Neural crest cell (in vitro differentiated cells): ENCODE results near the gene TPRN. TPM values are rescaled to one million over a fixed set of nuclear protein-coding genes. Genes with fewer than 3 reads are reported as not detected.

Experiments used
- DNase-seq: peaks from one replicate; pipeline ENCODE4 v3.0.0; 2021; ENCODE audit warnings: low read depth, mixed read lengths, low spot score
- H3K27ac Mint-ChIP-seq: one replicate; pipeline ENCODE4 v1.8.0; 2021; ENCODE audit warnings: mild to moderate bottlenecking, mixed read lengths; ENCODE audit not compliant: unreplicated experiment
- H3K27me3 Mint-ChIP-seq: 2 replicates; pipeline ENCODE4 v1.8.0; 2021; ENCODE audit warnings: low read depth, mild to moderate bottlenecking, mixed read lengths
- H3K36me3 Mint-ChIP-seq: 2 replicates; pipeline ENCODE4 v1.8.0; 2021; ENCODE audit warnings: low read depth, mild to moderate bottlenecking, mixed read lengths
- H3K4me1 Mint-ChIP-seq: 2 replicates; pipeline ENCODE4 v1.8.0; 2021; ENCODE audit warnings: mixed read lengths
- H3K4me3 Mint-ChIP-seq: one replicate; pipeline ENCODE4 v1.8.0; 2021; ENCODE audit warnings: mild to moderate bottlenecking, mixed read lengths
- H3K9me3 Mint-ChIP-seq: 2 replicates; pipeline ENCODE4 v1.8.0; 2021; ENCODE audit warnings: mixed read lengths
- CTCF ChIP-seq: fragments of 200-600 bp; sonication (generic); conservative IDR thresholded peaks from 2 replicates; pipeline ENCODE4 v1.5.0; 2021; ENCODE audit warnings: antibody characterized with exemption, mild to moderate bottlenecking
- total RNA-seq: library from RNA; stranded (reverse); gene quantifications from 2 replicates; pipeline ENCODE4 v1.2.1, GENCODE V29; 2021

The TPRN gene
- total RNA-seq, 1 donor from 2014 or later, result 25.1 TPM

DNA sequence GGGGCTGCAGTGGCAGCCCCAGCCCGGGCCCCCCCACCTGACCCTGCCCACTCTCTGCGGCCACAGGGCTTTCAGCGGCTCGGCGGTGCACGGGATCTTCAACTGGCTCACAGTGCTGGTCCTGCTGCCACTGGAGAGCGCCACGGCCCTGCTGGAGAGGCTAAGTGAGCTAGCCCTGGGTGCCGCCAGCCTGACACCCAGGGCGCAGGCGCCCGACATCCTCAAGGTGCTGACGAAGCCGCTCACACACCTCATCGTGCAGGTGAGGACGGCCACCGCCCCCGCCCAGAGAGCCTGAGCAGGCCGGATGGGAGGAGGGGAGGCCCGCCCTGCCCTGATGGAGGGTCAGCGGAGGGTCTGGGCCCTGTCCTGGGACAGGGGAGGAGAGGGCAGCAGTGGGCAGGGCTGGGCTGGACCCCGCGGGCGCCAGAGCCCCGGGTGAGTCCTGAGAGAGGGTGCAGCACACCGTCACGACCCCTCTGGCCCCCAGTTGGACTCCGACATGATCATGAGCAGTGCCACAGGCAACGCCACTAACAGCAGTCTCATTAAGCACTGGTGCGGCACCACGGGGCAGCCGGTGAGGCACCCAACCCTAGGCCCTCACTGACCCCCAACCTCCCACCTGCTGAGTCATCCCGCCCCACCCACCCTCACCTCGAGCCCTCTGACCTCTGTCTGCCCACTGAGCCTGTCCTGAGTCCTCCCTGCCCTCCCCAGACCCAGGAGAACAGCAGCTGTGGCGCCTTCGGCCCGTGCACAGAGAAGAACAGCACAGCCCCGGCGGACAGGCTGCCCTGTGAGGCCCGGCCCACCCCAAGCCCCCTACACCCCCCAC lies 32.8 kb upstream of the TPRN start:
- no peak for TF ChIP-seq CTCF
- no peak for DNase-seq
- no peaks in the 10 kb centered on the region for H3K9me3 Mint-ChIP-seq
- H3K27ac Mint-ChIP-seq, result no peak overlapping the region
- no peak overlapping the region for H3K4me3 Mint-ChIP-seq
- no peaks in the 10 kb centered on the region for H3K4me1 Mint-ChIP-seq
- H3K27me3 Mint-ChIP-seq, result no peaks in the 10 kb centered on the region
- H3K36me3 Mint-ChIP-seq, result no peaks in the 10 kb centered on the region

DNA sequence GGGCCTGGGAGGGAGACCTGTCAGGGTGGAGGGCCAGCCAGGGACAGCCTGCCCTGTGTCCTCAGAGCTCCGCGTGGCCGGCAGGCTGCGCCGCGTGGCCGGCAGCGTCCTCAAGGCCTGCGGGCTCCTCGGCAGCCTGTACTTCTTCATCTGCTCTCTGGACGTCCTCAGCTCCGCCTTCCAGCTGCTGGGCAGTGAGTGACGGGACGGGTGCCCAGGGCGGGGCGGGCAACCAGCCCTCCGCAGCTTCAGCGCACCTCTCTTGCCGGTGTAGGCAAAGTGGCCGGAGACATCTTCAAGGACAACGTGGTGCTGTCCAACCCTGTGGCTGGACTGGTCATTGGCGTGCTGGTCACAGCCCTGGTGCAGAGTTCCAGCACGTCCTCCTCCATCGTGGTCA lies 32.0 kb upstream of the TPRN start:
- DNase-seq, result no peak
- H3K9me3 Mint-ChIP-seq, result no peaks in the 10 kb centered on the region
- peaks cover 2% of the 10 kb centered on the region for H3K27me3 Mint-ChIP-seq
- TF ChIP-seq CTCF, result no peak
- H3K4me1 Mint-ChIP-seq, result peaks cover 2% of the 10 kb centered on the region
- no peak overlapping the region for H3K27ac Mint-ChIP-seq
- H3K4me3 Mint-ChIP-seq, result no peak overlapping the region
- H3K36me3 Mint-ChIP-seq, result no peaks in the 10 kb centered on the region

DNA sequence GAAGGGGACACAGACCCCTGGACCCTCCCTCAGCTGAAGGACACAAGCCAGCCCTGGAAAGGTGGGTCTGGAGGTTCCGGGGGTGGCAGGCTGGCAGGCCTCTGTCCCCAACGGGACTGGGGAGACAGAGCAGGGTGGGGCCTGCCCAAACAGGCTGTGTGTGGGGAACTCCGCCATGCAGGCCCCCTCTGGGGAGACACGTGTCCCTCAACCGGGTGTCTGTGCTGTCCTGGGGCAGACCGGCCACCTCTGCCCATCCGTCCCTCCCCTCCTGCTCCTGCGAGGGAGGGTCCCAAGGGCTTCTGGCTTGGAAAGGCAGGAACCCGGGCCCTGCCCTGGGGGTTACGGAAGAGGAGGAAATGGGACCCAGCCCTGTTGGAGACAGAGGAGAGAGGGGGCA lies 31.6 kb upstream of the TPRN start:
- peaks cover 3% of the 10 kb centered on the region for H3K27me3 Mint-ChIP-seq
- no peaks in the 10 kb centered on the region for H3K9me3 Mint-ChIP-seq
- DNase-seq, result no peak
- TF ChIP-seq CTCF, result no peak
- no peak overlapping the region for H3K27ac Mint-ChIP-seq
- peaks cover 4% of the 10 kb centered on the region for H3K4me1 Mint-ChIP-seq
- no peaks in the 10 kb centered on the region for H3K36me3 Mint-ChIP-seq
- H3K4me3 Mint-ChIP-seq, result no peak overlapping the region

- H3K27me3 Mint-ChIP-seq, result peaks cover 3% of the 10 kb centered on the region
- no peak for DNase-seq
- TF ChIP-seq CTCF, result no peak
- no peak overlapping the region for H3K4me3 Mint-ChIP-seq
- no peak overlapping the region for H3K27ac Mint-ChIP-seq
- H3K4me1 Mint-ChIP-seq, result peaks cover 4% of the 10 kb centered on the region
- no peaks in the 10 kb centered on the region for H3K9me3 Mint-ChIP-seq
- H3K36me3 Mint-ChIP-seq, result no peaks in the 10 kb centered on the region
Observed at GRCh38 chr9:137231372-137232039, 31.0 kb upstream of the TPRN start.

DNA sequence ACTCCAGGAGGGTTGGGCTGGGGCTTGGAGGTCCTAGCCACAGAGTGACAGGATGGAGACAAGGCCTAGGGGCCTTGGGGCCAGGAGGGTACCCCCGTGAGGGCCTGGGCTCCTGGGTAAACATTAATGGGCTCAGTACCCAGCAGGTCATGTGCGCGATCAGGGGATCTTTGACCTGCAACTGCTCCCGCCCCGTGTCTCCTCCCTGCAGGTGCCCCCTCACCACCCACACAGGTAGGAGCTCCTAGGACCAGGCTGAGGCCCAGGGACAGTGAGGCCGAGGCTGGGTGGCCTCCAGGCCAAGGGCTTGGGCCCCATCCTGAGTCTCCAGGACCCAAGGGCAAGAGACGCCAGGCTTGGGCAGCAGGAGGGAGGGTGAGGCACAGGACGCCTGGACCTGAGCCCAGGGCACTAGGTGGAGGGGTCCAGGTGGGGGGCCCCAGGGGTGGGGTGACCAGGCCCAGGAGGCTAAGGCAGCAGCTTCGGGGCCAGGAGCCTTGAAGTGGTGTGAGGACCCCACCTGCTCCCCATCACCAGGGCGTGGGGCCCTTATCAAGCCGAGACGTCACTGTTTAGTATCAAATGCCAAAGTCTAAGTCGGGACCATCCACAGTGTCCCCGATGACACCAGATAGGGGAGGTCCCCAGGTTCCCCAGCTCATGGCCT lies 30.3 kb upstream of the TPRN start, which contains the start of gene SLC34A3:
SLC34A3 (plus strand) TSS at position 197 of the 667 bp plus-strand sequence. CDS start 802 bp downstream, outside the sequence.
- no peaks in the 10 kb centered on the region for H3K9me3 Mint-ChIP-seq
- no peak within 1 kb of the TSS for H3K27ac Mint-ChIP-seq
- peaks cover 4% of the 10 kb centered on the region for H3K4me1 Mint-ChIP-seq
- no peaks in the 10 kb centered on the region for H3K36me3 Mint-ChIP-seq
- TF ChIP-seq CTCF, result no peak
- no peak for DNase-seq
- H3K4me3 Mint-ChIP-seq, result no peak within 1 kb of the TSS
- peaks cover 3% of the 10 kb centered on the region for H3K27me3 Mint-ChIP-seq
